Measurements from ENCODE around the gene KATNB1. TPM values are rescaled to one million over a fixed set of nuclear protein-coding genes. Genes with fewer than 3 reads are reported as not detected.
A peak's percentile ranks its signal among the peaks of the same experiment; 100 is the strongest.

KATNB1 gene
- total and polyA plus RNA-seq, 8 donors, result 7.8 to 17.0 (median 11.4) TPM

DNA sequence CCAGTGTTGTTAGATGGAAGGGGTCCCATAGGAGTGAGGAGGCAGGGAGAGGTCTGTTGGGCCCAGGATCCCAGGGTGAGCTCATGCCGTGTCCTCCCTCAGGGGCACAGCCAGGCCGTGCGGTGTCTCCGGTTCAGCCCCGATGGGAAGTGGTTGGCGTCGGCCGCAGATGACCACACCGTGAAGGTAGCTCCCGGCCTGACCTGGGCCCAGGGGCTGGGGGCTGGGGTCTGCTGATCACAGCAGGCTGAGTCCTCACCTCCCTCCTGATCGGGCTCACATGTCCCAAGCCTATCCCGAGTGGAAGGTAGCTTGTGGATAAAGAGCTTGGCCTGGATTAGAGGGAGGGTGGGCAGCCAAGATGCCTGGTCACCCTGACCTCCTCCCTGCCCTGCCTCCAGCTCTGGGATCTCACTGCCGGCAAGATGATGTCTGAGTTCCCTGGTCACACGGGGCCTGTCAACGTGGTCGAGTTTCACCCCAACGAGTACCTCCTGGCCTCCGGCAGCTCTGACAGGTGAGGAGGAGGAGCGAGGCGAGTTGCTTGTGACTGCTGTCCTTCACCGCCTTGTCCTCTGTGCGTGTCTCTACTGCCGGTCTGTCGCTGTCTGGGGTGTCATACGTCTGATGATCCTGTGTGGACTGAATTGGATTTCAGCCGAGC is 16.1 kb downstream of the KATNB1 start:
- H3K9me3 ChIP-seq, result no peaks in the 10 kb centered on the region
- WGBS, 2 donors, result 90 to 92% methylated on average over 26 of the region's 26 CpGs

DNA sequence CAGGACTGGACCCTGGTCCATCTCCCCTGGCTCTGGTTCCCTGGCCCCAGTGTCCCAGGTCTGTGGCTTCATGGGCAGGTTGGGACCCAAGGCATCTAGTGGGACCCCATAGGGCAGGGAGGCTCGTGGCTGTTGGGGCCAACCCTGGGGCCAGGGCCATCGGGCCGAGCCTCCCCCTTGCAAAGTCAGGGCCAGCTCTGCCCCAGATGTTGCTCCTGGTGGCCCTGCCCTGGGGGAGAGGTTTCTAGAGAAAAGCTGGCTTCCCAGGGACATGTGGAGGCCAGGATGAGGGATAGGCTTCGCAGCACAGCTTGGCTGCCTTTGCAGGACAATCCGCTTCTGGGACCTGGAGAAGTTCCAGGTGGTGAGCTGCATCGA is 16.6 kb downstream of the KATNB1 start:
- Histone ChIP-seq H3K9me3 (no peaks in the 10 kb centered on the region), H3K4me1 (no peaks in the 10 kb centered on the region), H3K4me3 (no peak overlapping the region), H3K27me3 (no peaks in the 10 kb centered on the region), H3K36me3 (peaks cover 0 to 4% (median 0%) of the 10 kb centered on the region in 3 donors), H3K27ac (no peak overlapping the region)
- TF ChIP-seq, protein P1, sequence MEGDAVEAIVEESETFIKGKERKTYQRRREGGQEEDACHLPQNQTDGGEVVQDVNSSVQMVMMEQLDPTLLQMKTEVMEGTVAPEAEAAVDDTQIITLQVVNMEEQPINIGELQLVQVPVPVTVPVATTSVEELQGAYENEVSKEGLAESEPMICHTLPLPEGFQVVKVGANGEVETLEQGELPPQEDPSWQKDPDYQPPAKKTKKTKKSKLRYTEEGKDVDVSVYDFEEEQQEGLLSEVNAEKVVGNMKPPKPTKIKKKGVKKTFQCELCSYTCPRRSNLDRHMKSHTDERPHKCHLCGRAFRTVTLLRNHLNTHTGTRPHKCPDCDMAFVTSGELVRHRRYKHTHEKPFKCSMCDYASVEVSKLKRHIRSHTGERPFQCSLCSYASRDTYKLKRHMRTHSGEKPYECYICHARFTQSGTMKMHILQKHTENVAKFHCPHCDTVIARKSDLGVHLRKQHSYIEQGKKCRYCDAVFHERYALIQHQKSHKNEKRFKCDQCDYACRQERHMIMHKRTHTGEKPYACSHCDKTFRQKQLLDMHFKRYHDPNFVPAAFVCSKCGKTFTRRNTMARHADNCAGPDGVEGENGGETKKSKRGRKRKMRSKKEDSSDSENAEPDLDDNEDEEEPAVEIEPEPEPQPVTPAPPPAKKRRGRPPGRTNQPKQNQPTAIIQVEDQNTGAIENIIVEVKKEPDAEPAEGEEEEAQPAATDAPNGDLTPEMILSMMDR (IDR thresholded peaks at IDR 0.05), result no peak
- ATAC-seq, result no peak
- no peak for FAIRE-seq
- DNase-seq, result peak in 1 of 6 donors; percentile 55
- intact Hi-C loops (cut with DNase I), result loop anchor here in 2 of 3 donors (5.0 to 10.0 kb wide), 2 partner anchors 113 to 245 kb away; no protein-coding TSS in a partner anchor
- WGBS, 2 donors, result 79 to 83% methylated on average over 6 of the region's 6 CpGs

More for the DNA sequence above, 16.1 kb downstream of the KATNB1 start:
- peak in 1 of 6 donors; percentile 74 for DNase-seq
- no peak for ATAC-seq
- Histone ChIP-seq H3K27ac (no peak overlapping the region), H3K27me3 (no peaks in the 10 kb centered on the region), H3K36me3 (peaks cover 0 to 4% (median 0%) of the 10 kb centered on the region in 3 donors), H3K4me3 (no peak overlapping the region), H3K4me1 (no peaks in the 10 kb centered on the region)
- intact Hi-C loops (cut with DNase I), result loop anchor here in 2 of 3 donors (5.0 to 10.0 kb wide), 2 partner anchors 113 to 246 kb away; no protein-coding TSS in a partner anchor
- TF ChIP-seq, protein P1 (IDR thresholded peaks at IDR 0.05), result no peak
- FAIRE-seq, result no peak

DNA sequence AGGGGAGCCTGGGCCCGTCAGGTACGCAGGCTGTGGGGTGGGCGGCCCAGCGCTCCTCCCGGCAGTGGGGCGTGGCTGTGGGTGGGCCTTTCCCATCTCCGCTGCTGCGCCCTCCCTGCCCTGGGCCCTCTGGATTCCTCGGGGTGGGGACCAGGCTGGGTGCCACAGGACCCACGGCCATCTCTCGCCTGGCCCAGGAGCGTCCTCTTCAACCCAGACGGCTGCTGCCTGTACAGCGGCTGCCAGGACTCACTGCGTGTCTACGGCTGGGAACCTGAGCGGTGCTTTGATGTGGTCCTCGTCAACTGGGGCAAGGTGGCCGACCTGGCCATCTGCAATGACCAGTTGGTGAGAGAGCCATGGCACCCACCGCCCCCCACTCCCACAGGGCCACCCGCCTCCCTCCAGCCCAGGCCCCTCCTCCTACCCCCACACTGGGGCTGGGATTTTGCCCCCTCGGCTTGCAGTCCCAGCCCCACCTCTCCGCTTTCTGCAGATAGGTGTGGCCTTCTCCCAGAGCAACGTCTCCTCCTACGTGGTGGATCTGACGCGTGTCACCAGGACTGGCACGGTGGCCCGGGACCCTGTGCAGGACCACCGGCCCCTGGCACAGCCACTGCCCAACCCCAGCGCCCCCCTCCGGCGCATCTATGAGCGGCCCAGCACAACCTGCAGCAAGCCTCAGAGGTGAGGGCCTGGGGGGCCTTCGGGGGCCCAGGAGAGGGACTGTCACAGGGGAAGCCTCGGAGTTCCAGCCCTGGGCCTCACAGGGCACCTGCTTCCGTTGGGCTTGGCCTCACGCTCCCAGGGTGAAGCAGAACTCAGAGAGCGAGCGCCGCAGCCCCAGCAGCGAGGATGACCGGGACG is 17.2 kb downstream of the KATNB1 start:
- Histone ChIP-seq H3K27ac (no peak overlapping the region), H3K9me3 (no peaks in the 10 kb centered on the region), H3K4me1 (no peaks in the 10 kb centered on the region), H3K27me3 (no peaks in the 10 kb centered on the region), H3K36me3 (peaks cover 0 to 4% (median 0%) of the 10 kb centered on the region in 3 donors), H3K4me3 (no peak overlapping the region)
- TF ChIP-seq, protein P1 (IDR thresholded peaks at IDR 0.05), result no peak
- intact Hi-C loops (cut with DNase I), result loop anchor here in 2 of 3 donors (5.0 to 10.0 kb wide), 2 partner anchors 112 to 244 kb away; no protein-coding TSS in a partner anchor
- no peak for ATAC-seq
- peak in 2 of 6 donors; percentile 28 to 71 for DNase-seq
- FAIRE-seq, result no peak
- 87 to 88% methylated on average over 44 of the region's 44 CpGs for WGBS, 2 donors

DNA sequence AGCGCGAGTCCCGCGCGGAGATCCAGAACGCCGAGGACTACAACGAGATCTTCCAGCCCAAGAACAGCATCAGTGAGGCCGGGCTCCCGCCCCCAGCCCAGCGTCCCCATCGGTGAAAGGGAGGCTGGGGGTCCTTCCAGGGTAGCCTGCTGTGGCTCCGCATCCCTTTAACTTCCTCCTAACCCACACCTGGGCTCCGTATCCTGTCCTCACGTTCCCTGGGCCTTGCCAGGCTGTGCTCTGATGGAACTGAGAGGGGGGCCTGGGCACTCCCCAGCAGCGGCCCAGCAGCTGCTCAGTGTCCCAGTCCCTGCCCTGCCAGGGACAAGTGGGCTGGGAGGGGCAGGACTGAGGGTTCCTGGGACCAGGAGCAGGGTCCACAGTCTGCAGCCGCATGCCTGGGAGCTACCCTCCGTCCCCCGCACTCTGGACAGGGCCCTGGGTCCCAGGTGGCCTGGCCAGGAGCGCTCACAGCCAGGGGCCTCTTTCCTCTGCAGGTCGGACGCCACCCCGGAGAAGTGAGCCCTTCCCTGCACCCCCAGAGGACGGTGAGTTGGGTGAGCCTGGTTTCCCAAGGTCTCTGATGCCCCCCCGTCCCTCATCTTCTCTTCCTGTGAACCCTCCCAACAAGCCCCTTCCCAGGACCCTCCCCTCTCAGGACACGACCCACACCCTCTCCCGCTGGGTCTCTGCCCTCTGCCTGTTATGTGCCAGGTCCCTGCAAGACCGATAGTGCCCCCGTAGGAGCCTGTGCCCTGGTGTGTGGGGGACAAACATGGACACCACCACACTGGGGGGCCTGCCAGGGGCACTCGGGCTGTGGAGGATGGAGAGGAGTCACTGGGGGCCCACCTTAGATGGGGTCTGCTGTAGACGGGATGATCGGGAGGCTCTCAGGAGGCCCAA is 18.1 kb downstream of the KATNB1 start:
- TF ChIP-seq, protein P1 (IDR thresholded peaks at IDR 0.05), result no peak
- Histone ChIP-seq H3K27ac (no peak overlapping the region), H3K27me3 (no peaks in the 10 kb centered on the region), H3K9me3 (no peaks in the 10 kb centered on the region), H3K4me3 (no peak overlapping the region), H3K36me3 (peaks cover 0 to 4% (median 0%) of the 10 kb centered on the region in 3 donors), H3K4me1 (no peaks in the 10 kb centered on the region)
- intact Hi-C loops (cut with DNase I), result loop anchor here in 2 of 3 donors (5.0 to 10.0 kb wide), 2 partner anchors 111 to 244 kb away; no protein-coding TSS in a partner anchor
- DNase-seq, result peak in 3 of 6 donors; percentile 31 to 63 (median 50)
- FAIRE-seq, result no peak
- 91 to 94% methylated on average over 32 of the region's 32 CpGs for WGBS, 2 donors
- ATAC-seq, result no peak
